GM12891 (cell line): Measurements from ENCODE around the gene TEX51.

ENCODE experiments used
- PAX5 ChIP-seq: IDR thresholded peaks from 2 replicates; pipeline ENCODE4 v1.6.1; 2011; ENCODE audit warnings: low read length, moderate library complexity, mild to moderate bottlenecking; ENCODE audit not compliant: insufficient read depth, severe bottlenecking
- POLR2A ChIP-seq: IDR thresholded peaks from 2 replicates; pipeline ENCODE4 v1.6.1; 2011; ENCODE audit warnings: low read depth, low read length, control low read depth
- POLR2AphosphoS5 ChIP-seq: IDR thresholded peaks from 2 replicates; pipeline ENCODE4 v1.6.1; 2011; ENCODE audit warnings: low read depth, low read length, control low read depth
- POU2F2 ChIP-seq: IDR thresholded peaks from 2 replicates; pipeline ENCODE4 v1.6.1; 2011; ENCODE audit warnings: low read depth, mild to moderate bottlenecking, control low read depth, low read length, moderate library complexity
- SPI1 ChIP-seq: IDR thresholded peaks from 2 replicates; pipeline ENCODE4 v1.6.1; 2011; ENCODE audit warnings: low read depth, low read length, control low read depth
- TAF1 ChIP-seq: IDR thresholded peaks from 2 replicates; pipeline ENCODE4 v1.6.1; 2011; ENCODE audit warnings: low read depth, low read length, control low read depth

DNA sequence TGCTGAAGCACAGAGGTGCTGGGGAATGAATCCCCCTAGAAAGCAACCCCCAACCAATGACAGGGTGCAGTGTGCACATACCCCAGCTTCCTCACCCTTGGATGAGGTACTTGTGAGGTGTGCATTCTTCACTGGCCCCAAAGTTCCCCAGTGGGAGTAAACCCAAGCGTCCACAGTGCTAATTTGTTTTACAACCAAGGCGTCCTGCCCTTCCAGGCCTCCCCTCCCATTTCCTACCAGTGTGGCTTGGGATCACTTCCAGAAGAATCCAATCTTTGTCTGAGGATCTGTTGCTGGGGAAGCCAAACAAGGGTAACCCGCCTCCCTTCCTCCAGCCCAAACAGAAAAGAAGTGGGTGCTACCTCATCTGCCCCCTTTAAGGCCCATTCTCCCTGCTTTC is 40.3 kb upstream of the TEX51 start:
- TF ChIP-seq SPI1 (no peak), TAF1 (no peak), POLR2A (no peak), POLR2AphosphoS5 (no peak), POU2F2 (no peak), PAX5 (no peak)
